GM19372 (cell line): ENCODE measurements around the gene MAGI1.
"Not testable (repeated sequence)": the region's sequence is repeated elsewhere in the genome, so short reads cannot be mapped to it uniquely, and the experiment has no call there.

Source experiments
- ATAC-seq: cut with Tn5 transposase; IDR thresholded peaks from one replicate; pipeline ENCODE4 v1.9.1; 2021; ENCODE audit warnings: mild to moderate bottlenecking, low read depth, moderate library complexity; ENCODE audit not compliant: unreplicated experiment

MAGI1 gene

DNA sequence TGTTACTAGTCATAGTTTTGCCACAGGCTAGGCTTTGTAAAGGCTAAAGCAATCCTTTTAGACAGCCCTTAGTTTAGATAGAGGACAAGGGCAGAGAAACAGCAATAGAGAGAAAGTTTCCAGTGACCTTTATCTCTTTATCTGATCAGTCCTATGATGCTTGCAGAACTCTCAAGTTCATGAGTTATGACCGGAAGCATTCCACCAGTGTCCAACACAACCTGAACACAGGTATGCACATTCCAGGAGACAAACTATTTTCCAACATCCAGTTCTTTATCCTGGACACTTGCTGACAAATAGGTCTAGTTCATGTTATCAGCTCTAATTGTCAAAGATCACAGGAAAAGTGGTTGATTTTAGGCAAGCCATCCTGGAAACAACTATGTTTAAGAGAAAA lies 422.2 kb downstream of the MAGI1 start:
- no peak for ATAC-seq

DNA sequence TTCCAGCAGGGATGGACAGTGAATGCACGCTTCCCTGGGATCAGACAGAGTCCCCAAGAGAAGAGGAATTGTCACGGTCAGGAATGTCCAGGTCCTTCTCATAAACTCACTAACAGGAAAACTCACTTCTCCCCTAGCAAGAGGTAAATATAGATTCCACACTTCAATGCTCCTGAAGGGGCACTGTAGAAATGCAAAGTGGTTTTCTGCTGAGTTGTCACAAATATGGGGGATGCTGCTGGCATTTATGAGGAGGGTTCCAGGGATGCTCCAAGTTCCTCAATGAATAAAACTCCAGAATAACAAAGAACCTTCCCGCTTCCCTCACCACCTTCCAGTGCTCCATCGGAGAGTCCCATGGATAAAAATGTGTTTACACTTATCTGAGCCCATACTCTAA lies 423.4 kb downstream of the MAGI1 start:
- no peak for ATAC-seq

DNA sequence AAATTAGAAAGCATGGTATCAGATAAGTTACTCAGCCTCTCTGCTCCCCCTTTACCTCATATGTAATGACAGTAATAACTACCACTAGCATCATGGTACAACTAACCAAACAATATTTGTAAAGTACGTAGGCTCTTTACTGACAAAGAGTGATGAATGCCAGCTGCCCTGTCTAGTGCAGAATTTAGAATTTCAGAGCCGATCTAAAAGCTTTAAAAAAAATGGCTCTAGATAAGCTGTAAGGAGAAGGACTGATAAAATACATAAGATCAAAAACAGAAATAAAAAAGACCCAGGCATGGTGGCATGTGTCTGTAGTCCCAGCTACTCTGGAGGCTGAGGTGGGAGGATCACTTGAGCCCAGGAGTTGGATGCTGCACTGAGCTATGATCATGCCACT lies 424.1 kb downstream of the MAGI1 start:
- ATAC-seq = no peak

DNA sequence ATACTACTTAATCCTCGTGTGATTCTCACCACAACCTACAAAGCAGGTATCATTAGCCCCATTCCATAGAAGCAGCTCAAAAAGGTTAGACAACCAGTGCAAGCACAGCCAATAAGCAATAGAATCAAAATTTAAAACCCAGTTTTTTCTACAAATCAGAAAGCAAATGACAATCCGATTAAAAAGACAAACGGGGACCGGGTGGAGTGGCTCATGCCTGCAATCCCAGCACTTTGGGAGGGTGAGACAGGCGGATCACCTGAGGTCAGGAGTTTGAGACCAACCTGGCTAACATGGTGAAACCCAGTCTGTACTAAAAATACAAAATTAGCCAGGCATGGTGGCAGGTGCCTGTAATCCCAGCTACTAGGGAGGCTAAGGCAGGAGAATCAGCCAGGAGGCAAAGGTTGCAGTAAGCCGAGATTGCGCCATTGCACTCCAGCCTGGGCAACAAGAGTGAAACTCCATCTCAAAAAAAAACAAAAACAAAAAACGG lies 430.7 kb downstream of the MAGI1 start:
- not testable (repeated sequence) for ATAC-seq

DNA sequence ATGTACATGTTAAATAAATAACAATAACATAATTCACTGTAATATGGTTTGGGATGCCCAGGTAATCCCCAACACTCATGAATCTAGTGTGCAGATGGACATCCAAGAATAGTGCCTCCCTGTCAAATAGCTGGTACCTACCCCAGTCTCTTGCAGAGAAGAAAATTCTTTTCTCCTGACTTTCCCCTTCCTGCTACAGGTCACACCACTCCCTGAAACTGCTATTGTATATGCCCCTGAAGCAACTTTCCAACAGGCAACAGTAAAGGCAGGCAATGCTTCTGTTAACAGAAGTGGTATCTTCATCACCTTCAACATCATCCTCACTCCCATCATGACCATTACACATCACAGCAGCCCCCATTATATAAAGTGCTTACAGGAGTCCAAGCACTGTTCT lies 431.6 kb downstream of the MAGI1 start:
- no peak for ATAC-seq

DNA sequence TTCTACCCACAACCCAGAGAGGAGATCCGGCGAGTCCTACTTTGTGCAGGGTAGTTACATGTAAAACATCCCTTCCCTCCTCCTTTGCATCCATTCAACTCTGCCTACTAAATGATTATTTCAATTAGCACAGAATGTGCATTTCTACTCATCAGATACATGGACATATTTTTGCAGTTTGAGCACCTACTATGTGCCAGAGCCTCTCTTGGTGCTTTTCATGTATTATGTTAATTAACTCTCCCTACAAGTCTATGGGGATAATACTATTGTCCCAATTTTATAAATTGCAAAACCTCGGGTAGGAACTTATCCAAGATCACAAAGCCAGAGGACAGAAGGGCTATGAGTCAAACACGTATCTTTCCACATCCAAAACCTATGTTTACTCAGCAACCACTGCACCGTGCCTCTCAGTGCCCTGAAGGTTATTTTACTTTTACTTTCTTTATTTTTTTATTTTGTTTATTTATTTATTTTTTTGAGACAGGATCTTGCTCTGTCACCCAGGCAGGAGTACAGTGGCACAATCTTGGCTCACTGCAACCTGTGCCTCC lies 432.8 kb downstream of the MAGI1 start:
- no peak for ATAC-seq

DNA sequence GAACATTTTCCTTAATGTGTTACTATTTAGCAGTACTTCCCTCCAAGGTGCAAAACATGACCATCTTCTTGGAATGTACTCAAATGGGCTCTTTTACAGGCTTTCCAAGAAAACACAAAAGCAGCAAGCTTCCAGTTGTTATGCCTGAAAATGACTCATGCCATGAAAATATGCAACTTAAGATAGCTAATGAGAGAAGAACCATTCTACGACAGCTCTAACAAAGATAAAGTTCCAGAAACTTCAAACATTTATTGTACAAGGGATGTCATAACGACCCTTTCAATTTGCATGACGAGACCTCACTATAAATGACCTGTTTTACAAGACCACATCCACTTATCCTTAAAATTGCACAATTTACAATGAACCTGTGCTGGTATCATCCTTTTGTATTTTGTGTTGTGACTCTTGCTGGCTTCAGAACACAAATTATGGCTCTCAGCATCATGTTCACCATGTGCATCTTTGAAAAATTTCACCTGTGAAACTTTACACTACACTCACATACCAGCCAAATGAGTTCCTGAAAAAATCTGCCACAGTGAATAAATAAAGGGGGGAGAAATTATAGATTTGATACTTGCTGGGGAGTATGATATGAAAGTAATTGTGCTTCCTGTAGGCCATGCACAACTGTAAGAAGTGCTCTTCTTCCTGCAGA lies 433.7 kb downstream of the MAGI1 start:
- no peak for ATAC-seq

DNA sequence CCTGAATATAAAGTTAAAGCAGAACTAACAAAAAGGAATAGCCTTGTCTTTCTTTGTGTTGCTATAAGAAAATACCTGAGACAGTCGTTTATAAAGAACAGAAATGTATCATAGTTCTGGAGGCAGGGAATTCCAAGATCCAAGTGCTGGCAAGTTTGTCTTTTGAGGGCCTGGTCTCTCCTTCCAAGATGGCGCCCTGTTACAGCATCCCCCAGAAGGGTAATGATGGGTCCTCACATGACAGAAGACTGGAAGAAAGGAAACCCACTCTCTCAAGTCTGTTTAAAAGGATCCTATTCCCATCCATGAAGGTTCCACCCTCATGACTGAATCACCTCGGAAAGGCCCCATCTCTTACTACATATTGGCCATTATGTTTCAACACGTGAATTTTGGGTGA lies 435.1 kb downstream of the MAGI1 start:
- ATAC-seq = no peak

DNA sequence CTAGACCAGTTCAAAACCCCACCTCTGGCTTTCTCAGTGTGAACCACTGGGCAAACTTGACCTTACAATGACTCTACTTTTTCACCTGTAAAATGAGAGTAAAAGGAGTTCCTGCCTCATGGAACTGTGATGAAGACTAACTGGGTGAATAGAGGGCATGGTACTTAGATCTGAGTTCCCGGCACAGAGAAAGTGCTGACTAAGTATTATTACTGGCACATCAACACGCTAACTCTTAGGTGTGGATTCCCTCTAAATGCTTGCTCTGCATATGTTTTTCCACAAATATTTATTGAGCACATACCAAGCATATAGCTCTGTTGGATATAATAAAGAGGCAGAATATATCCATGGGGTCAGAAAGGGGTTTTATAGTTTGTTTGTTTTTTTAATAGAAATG lies 437.8 kb downstream of the MAGI1 start:
- ATAC-seq = no peak

DNA sequence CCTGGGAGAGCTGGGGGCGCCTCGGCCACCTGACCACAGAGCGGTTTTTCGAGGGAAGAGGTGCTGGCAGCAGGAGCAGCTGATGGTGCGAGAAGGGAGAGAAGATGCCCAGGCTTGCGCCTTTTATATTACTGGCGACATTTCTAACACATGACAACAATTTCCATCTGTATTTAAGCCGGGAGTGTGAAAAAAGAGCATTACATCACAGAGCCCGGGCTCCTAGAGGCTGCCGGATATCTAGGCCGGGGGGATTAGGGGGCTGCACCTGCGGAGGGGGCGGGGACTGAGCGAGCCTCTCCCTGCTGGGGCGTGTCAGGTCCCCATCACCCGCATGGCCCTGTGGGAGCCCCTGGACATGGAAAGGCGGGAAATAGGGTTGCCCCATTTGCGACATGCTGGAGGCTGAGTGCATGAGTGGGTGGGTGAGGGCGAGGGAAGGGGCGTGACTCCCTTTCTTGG lies 440.7 kb downstream of the MAGI1 start:
- no peak for ATAC-seq

DNA sequence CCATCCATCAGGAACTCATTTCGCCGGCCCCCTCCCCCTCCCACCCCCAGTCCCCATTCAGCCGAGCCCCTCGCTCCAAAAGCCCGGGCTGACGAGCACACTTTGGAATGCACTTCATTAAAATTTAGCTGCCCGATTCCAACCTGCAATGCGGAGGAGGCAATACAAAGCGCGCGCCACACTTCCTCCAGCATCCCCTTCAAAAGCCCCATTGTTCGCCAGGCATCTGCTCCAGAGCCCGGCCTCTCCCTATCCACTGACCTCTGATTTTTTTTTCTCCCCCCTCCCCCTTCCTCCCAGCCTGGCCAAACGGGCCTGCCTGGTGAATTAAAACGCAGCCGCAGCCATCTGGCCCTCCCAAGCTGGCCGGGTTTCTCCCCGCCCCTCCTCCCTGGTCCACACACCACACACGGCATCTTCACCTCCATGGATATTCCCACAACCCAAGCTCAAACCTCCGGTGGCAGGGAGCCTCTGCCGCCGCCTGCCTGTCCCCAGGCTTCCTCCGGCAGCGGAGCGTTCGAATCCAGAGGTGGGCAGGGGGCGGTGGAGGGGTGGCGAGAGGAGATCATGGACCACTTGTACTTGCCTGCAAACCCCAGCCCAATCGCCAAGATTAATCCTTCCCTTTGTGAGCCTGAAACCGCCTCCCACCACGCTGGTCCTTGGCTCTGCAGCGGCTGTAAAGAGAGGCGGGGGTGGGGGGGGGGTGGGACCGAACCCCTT lies 441.3 kb downstream of the MAGI1 start:
- ATAC-seq = no peak

DNA sequence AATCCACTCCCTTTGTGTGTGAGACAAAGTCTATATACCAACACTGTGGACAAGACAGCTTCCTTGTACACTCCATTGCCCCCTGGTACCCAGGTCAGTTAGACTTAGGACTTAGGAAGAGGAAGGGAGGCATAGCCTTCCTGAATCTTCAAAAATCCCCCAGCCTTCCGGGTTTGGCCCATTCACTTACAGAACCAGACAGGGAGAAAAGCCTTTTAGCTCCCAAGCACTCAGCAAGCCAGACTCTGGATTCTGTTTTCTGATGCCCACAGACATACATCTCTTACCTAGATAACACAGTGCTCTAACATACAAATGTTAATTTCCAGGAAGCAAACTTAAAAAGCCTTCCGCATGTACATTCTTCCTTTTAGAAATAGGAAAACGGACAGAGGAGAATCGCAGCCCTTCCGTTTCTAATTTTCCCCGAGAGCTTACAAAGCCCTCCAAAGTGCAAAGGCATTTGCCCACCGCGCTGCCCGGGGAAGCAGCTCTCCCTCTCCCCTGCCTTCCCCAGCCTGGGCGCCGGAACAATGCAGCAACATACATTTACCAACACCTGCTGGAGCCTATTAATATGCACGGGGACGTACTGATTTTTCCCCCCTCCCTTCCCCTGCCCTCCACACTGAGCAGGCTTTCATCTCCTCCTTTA lies 442.0 kb downstream of the MAGI1 start:
- ATAC-seq = no peak

DNA sequence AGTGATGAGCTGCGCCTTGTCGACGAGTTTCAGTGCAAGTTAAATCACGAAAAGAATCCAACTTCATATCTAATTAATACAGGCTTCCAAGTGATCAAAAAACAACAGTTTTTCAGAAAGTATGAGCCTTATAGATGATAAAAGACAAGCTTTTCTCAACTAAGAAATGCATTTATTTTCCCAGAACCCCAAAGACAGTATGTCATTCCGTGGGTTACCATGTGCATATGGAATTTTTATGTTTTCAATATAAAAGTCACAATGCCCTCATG lies 442.8 kb downstream of the MAGI1 start:
- ATAC-seq = no peak

DNA sequence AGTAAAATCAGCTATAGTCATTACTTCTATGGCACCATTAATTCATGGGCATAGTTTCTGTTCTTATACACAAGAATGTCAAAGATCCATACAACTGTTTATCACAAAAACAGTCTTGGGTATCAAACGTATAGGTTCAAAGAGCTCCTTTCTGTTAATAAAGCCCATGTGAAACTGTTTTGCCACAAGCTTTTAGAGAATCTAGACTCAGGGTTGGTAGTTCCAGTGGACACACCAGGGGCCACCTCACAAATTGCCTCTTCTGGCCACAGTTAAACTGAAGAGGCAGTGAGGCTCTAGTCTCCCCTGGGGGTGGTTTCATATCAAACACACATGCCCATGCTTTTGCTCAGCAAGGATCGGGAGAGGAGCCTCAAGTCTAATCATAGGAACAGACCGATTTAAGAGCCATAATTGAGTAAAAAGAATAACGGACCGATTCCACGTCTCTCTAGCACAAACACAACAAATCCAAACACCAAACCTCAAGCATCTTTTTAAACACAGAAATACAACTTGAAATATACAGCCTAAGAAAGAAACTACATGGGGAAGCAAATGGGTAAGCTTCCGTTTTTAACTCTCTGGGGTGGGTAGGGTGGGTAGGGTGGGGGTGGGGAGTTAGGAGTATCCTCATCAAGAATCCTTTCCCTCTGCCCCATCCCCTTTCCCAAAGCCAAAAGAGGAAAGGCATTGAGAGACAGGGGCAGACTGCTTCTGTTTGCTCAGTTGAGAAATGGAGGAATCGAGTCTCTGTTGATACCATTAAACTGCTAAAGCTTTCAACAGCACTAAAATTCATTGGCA lies 443.3 kb downstream of the MAGI1 start:
- ATAC-seq = no peak

DNA sequence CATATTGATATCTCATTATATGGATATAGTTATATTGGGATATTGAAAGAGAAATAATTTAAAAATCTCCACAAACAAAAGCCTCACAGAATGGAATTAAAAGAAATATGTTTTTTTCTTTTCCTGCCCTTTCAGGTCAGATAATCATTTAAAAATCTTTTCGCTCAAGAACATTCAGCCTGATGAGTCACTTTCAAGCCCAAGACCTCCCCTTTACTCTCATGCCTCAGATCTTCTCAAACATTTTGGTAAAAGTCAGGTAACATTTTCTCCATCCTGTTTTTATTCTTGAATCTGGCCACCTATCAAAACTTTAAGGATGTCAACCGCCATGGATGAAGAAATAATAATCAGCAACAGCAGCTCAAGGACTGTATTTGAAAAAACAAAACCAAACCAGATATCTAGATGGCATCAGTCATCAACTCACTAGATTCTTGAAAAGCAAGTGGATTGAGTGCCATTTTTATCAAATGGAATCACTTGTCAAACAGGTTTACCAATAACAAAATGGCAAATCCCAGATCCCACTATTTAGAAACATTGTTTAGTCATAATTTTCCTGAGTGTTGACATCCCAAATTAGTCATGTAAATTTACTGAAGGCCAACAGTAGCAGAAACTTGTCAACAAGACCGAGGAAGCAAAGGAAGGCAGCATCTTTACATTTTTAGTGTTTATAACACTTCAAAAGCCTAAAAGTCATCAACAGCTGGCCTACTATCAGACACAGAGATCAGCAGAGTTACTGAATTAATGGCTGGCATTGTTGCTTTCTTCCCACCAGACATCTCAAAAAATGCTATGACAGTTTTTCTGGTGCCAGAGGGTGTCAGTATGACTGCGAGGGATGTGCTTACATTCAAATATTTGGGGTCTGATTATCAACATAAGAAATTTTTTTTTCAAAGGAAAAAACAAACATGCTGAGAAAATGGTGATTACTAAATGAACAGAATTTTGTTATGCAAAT lies 444.7 kb downstream of the MAGI1 start:
- ATAC-seq = no peak

DNA sequence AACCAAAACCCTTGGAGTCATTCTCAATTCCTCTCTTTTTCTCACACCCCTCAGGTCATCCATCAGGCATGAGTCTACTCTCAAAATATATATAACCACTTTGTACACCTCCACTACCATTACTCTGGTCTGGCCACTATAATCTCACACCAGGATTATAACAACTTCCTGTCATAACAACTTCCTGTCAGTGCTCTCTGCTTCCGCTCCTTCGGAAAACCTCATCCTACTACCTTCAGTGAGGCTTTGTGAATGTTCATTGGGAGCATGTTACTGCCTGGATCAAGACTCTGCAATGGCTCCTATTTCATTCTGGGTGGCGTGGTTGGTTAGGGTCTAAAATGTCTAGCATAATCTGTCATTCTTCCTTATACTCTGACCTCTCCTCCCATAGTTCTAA lies 447.4 kb downstream of the MAGI1 start:
- no peak for ATAC-seq

DNA sequence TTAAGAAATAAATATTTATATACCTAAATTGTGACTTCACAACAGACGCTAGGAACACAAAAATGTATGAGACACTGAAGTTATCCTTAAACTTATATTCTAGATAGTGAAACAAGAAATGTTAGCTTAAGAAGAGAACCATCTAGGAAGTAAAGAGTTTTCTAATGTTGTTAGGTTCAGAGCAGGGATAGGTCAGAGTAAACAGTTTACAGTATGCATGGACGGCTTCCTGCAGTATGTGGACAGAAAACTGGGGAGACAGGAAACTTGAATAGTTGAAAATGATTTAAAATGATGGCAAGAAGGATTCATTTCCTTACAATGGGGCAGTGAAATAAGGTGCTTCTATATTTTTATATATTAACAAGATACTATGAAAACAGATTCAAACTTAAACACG lies 449.8 kb downstream of the MAGI1 start:
- no peak for ATAC-seq

DNA sequence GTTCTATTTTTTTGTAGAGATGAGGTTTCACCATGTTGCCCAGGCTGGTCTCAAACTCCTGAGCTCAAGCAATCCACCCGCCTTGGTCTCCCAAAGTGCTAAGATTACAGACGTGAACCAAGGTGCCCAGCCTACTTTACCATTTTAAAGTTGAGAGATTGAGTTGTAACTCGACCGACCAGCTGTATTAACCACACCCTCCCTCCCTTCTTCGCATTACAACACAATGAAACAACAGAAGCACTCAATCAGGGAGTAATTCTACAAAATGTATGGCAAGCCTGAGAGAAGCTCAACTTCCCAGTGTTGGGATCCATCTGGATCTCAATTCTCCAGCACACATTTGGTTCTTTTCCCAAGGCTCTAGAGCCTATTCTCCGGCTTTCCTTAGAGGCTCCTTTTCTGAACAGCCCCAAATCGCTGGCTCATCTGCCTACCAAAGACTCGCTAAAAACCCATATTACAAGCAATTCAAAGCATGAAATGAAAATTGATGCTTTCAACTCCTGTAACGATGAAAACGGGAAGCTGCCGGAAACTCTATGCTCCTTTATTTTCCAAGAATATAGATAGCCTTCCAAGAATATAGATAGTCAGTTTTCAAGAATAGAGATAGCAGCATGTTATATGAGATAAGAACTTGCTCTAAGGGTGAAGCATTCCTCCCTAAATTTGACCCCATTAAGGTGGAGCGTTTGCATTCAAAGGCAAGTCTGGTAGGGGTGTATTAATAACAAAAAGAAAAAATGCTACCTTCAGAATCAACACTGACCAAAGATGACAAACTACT lies 450.9 kb downstream of the MAGI1 start:
- no peak for ATAC-seq

DNA sequence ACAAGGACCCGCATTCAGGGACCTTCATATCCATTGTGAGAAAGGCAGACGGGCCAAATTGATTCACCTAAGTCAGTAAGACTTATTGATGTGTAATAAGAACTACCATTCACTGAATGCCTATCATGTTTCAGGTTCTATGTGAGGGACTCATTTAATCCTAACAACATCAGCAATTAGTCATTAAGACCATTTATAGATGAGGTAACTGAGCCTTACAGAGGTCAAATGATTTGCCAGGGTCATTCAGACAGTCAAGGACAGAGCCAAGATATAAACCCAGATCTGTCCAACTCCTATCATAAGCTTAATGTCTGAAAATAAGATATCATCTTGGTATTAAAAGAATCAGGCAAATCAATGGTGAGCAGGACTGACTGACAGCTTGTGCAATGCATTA lies 453.8 kb downstream of the MAGI1 start:
- ATAC-seq = no peak
